ENCODE results near the gene SYT7.
A peak's percentile ranks its signal among the peaks of the same experiment; 100 is the strongest.

SYT7 gene

GRCh38 chr11:61536676-61537270, 44.1 kb downstream of the SYT7 start:
- no peak for DNase-seq (ENCODE audit: low spot score)

GRCh38 chr11:61535998-61536675, 44.7 kb downstream of the SYT7 start:
- no peak for DNase-seq (ENCODE audit: low spot score)

- no peak for DNase-seq (ENCODE audit: low spot score)
Measured at GRCh38 chr11:61534933-61535839, 45.7 kb downstream of the SYT7 start.

DNA sequence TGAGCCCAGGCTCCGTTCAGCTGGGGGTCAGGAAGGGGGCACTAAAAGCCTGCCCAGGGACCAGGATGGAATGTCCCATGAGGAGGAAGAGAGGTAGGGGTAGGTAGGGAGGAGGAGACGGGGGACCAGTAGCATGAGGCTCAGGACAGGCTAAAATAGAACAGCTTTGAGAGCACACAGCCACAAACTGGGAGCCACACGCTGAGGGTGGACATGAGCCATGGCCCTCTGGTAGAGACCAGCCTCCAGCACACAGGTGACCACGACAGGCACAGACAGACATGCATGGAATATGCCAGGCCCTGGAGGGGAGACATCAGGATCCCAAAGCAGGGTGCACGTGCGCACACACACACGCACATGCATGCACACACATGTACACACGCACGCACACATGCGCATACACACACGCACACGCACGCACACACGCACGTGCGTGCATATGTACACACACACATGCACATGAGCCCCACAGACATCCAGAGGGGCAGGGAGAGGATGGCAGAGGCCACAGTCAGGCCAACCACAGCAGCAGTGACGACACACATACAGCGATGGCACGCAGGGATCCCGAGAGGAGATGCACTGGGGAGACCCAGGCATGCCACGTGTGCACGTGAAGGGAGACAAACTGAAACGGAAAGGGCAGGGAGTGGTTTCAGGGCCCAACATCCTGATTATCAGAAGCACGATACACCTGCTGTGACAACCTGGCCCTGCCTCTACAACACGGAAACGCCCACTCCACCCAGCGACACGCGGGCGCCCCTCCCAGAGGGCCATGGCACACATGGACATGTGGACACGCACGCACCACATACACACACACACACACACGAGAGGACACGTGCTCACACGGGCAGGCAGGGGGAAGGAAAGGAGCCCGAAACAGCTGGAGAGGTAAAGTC, 46.6 kb downstream of the SYT7 start:
- no peak for DNase-seq (ENCODE audit: low spot score)

- no peak for DNase-seq (ENCODE audit: low spot score)
Measured at GRCh38 chr11:61533401-61533800, 47.5 kb downstream of the SYT7 start.

- no peak for DNase-seq (ENCODE audit: low spot score)
Measured at GRCh38 chr11:61533039-61533375, 47.9 kb downstream of the SYT7 start.

DNA sequence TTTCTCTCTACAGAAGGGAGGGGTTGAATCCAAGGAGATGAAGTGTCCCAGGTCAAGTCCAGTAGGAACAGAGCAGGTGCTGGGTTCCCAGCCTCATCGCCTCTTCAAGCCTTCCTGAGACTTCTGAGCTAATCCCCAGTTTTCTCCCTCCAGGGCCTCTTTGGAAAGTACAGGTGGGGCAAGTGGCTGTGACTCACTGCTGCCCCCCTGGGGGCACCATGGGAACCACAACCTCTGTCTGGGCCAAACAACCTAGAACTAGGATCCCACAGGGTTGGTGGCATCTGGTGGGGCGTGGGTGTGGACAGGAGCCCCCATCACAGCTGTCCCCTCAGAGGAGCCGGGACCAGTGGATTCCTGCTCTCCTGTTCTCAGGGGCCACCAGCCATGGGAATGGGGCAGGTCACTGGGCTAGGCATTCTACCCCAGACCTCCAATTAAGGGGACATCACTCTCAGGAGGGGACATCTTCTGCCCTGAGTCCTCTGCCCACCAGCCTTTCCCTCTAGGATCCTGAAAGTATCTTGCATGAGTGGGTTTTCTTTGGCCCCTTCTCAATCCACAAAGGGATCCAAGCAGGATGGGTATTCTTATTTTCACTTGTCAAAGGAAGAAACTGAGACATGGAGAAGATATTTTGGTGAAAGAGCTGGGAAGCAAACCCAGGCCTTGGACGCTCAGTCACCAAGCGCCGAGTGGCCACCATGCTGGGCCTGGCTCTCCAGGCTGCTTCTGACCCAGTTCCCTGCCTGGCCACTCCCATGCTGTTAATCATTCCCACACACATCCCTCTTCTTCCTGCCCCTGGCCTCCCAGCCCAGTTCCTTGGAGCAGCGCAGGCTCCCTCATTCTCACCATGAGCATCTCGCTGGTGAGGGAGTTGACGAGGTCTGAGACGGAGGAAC, 48.5 kb downstream of the SYT7 start:
- peak; percentile 50 for DNase-seq (ENCODE audit: low spot score)

DNA sequence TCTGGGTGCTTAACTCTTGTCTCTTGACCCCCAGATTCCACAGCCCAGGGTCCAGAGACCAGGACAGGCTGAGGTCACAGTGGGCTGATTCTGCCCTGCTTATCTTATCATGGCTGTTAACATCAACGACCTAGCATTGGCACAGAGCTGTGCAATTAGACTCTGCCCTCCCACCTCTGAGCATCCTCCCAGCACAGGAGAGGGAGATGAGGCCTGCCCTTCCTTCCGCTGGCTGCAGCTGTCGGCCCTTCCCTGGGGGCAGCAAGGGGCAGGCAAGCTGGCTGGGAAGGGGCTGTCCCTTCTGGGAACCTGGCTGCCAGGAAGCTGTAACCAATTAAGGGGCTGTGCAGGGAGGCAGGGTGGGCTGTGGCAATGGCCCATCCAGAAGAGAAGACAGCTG, 49.8 kb downstream of the SYT7 start:
- no peak for DNase-seq (ENCODE audit: low spot score)

DNA sequence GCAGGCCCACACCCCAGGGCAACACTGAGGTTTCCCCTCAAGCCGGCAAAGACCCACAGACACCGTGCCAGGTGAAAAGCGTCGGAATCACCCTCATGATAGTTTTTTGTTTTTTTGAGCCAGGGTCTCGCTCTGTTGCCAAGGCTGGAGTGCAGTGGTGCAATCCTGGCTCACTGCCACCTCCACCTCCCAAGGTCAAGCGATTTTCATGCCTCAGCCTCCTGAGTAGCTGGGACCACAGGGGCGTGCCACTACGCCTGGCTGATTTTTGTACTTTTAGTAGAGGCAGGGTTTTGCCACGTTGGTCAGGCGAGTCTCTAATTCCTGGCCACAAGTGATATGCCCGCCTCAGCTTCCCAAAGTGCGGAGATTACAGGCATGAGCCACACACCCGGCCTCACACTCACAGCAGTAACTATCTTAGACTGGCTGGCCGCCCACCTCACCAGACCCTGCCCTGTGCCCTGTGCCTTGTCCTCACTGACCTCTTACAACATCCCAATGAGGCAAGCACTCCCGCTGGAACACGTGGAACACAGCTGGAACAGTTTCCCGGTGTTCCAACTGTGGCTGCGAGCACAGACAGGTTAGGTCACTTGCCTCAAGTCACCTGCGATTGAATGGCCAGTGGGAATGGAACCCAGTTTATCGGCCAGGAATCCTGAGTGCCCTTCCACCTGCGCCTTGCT, 51.2 kb downstream of the SYT7 start:
- no peak for DNase-seq (ENCODE audit: low spot score)

DNA sequence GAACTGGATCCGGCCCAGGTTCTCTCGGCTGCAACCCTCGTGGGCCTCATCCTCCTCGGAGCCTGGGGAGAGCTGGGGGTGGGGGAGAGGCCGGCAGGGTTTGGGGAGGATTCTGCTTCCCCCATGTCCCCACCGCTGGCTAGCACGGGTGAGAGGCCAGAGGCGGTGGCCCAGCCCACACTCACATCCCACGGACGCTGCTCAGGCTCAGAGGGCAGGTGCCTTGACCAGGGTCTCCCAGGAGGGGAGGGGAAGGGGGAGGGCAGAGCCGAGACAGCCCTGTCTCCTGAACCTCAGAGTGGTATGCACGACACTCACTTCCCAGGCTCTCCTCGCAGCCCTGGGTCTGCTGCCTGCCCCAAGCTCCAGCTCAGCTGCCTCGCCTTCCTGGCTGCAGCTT, 52.8 kb downstream of the SYT7 start:
- no peak for DNase-seq (ENCODE audit: low spot score)

GRCh38 chr11:61526956-61527731, 53.7 kb downstream of the SYT7 start:
- DNase-seq (ENCODE audit: low spot score): no peak

DNA sequence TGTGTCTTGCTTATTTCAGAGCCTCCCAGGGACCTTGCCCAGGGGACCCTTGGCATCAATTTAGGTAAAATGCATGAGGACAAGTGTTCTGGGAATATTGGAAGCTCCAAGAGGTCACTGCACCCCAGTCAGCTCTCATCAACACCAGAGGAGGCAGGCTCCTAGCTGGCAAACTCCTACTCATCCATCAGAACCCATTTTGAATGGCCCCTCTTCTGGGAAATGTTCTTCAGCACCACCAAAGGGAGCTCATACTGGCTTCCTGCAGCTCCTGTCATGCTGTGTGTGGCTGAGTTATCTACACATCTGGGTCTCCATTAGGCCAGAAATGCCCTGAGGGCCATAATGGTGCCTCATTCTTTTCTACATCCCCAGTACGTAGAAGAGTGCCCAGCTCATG, 54.6 kb downstream of the SYT7 start:
- no peak for DNase-seq (ENCODE audit: low spot score)

DNA sequence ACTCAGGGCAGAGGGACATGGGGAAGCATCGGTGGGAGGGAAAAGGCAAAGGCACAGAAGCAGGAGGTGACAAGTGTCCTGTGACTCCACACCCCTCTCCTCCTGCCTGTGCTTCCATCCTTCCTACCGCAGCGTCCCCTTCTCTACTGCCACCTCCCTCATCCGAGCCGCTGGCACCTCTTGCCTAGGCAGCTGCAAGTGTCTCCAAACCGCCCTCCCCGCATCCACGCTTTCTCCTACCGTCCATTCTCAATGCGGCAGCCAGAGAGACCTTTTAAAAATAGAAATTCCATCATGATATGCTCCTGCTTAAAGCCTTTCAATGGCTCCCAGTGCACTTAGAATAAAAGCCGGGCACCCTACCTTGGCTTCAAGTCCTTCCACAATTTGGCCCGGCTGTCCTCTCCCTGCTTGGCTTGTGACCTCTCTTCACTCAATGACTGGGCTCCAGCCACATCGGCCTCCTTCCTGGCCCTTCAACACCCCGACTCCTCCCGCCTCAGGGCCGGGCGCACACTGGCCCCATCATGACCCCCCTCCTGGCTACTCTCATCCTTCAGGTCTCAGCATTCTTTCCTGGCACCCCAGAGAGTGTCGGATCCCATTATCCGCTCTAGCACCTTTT, 55.8 kb downstream of the SYT7 start:
- no peak for DNase-seq (ENCODE audit: low spot score)

GRCh38 chr11:61524446-61524845, 56.4 kb downstream of the SYT7 start:
- DNase-seq (ENCODE audit: low spot score): no peak

GRCh38 chr11:61522881-61523280, 58.0 kb downstream of the SYT7 start:
- no peak for DNase-seq (ENCODE audit: low spot score)

DNA sequence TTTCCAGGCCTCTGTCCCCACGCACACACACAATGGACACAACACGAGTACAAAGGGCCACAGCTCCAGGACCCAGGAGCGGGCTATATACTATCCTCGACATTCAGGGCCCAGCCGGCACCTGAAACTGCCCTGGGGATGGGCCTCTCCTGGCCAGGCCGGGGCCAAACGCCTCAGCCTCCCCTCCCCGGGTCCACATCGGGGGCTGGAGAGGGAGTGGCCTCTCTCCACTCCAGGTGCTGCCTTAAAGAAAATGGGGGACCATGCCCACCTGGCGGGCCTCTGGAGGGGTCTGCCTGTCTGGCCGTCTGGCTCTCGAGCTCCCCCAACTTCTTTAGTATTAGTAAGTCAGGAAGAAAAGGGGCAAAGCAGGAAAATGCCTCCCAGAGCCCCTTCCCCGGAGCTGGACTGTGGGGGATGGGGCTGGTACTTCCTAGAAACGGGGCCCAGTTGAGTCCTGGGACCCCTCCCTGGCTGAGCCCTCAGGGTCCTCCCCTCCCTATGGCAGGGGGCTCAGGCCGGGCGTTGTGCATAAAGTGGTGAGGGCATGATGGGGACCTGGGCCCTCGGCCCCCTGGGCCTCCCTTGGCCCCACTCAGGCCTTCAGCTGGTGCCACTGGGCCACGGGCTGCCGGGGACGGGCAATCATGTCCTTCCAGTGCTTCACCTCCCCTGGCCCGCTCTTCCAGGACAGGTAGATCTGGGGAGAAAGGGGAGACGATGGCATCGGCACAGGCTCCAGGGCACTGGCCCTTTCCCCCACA, 62.7 kb downstream of the SYT7 start:
- DNase-seq (ENCODE audit: low spot score): no peak

DNA sequence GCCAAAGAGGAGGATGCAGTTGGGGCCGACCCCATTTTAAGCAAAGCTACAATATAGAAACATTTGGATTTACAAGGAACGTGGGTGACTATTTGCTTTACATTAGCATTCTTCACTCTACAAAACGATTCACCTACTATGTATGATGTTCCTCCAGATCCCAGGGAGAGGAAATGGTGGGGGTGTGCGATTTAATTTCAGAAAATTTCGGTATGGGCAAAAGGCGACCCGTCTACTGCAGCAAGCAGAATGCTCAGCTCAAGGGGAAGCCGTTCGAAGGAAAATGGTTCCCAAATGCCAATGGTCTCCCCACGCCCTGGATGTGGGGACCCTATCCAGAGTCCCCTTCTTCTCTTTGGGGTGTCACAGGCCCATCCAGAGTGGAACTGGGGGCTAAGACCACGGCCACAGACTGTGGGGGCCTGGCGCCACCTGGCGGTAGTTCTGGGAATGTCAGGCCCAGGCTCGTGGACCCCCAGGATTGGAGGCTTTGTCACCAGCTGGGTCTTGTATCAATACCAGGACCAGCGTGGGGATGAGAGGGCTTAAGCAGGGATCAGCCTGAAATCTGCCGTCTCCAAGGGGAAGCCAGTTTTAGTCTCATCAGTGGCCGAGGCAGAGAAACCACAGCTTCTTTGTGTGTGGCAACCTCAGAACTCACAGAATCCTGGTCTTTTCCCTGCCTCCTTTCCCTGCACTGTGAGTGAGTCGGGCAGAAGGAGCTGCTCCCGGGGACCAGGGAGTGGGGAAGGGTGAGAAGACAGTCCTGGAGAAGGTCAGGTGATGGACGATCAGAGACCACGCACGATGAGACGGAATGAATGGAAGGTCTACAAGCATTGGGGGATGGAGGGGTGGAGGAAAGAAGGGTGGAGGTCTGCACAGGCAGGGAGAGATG, 64.0 kb downstream of the SYT7 start:
- DNase-seq (ENCODE audit: low spot score): peak; percentile 52
